GM18519 (cell line): Measurements from ENCODE around the gene NUDT4.
"Not testable (repeated sequence)": the region's sequence is repeated elsewhere in the genome, so short reads cannot be mapped to it uniquely, and the experiment has no call there.

ENCODE experiments used
- ATAC-seq: cut with Tn5 transposase; IDR thresholded peaks from one replicate; pipeline ENCODE4 v1.9.1; 2021; ENCODE audit warnings: mild to moderate bottlenecking, moderate library complexity; ENCODE audit not compliant: unreplicated experiment, low FRiP score

Gene NUDT4

GRCh38 chr12:93393425-93393824, 15.7 kb downstream of the NUDT4 start:
- ATAC-seq = no peak

- no peak for ATAC-seq
Measured at GRCh38 chr12:93397412-93397811, 19.7 kb downstream of the NUDT4 start.

GRCh38 chr12:93399183-93399863, 21.6 kb downstream of the NUDT4 start:
- peak; percentile 57 for ATAC-seq

- no peak for ATAC-seq
Measured at GRCh38 chr12:93402333-93403311, 24.9 kb downstream of the NUDT4 start.

GRCh38 chr12:93403988-93404803, 26.5 kb downstream of the NUDT4 start:
- no peak for ATAC-seq

GRCh38 chr12:93404961-93405849, 27.5 kb downstream of the NUDT4 start:
- no peak for ATAC-seq

- ATAC-seq = no peak
Measured at GRCh38 chr12:93407054-93407962, 29.6 kb downstream of the NUDT4 start.

- no peak for ATAC-seq
Measured at GRCh38 chr12:93407963-93408283, 30.2 kb downstream of the NUDT4 start.

GRCh38 chr12:93408813-93409212, 31.1 kb downstream of the NUDT4 start:
- ATAC-seq = no peak

- ATAC-seq = not testable (repeated sequence)
Measured at GRCh38 chr12:93409343-93410187, 31.8 kb downstream of the NUDT4 start.

GRCh38 chr12:93411060-93411459, 33.3 kb downstream of the NUDT4 start:
- not testable (repeated sequence) for ATAC-seq

- not testable (repeated sequence) for ATAC-seq
Measured at GRCh38 chr12:93412396-93412795, 34.7 kb downstream of the NUDT4 start.

GRCh38 chr12:93413064-93413463, 35.3 kb downstream of the NUDT4 start:
- no peak for ATAC-seq

GRCh38 chr12:93415723-93416464, 38.2 kb downstream of the NUDT4 start:
- no peak for ATAC-seq

GRCh38 chr12:93417967-93418480, 40.3 kb downstream of the NUDT4 start:
- ATAC-seq = no peak

GRCh38 chr12:93419388-93420034, 41.8 kb downstream of the NUDT4 start:
- no peak for ATAC-seq

- no peak for ATAC-seq
Measured at GRCh38 chr12:93422050-93422449, 44.3 kb downstream of the NUDT4 start.
